Left hindlimb (tissue), 1 donor: ENCODE measurements around the gene PER3.
A peak's percentile ranks its signal among the peaks of the same experiment; 100 is the strongest.

Source experiments
- DNase-seq: peaks from one replicate; pipeline ENCODE4 v3.0.0-alpha.2; 2018

PER3 gene

GRCh38 chr1:7783826-7784491, at the start of gene PER3:
Gene PER3 (plus strand): TSS chr1:7784291. CDS start chr1:7784878, 587 bp downstream.
- peak; percentile 97 for DNase-seq

GRCh38 chr1:7738044-7738443, 46.0 kb upstream of the PER3 start:
- DNase-seq, result no peak

GRCh38 chr1:7743346-7743745, 40.7 kb upstream of the PER3 start:
- no peak for DNase-seq

GRCh38 chr1:7744882-7745281, 39.2 kb upstream of the PER3 start:
- no peak for DNase-seq

GRCh38 chr1:7745783-7746182, 38.3 kb upstream of the PER3 start:
- no peak for DNase-seq

- DNase-seq, result no peak
Observed at GRCh38 chr1:7747605-7748004, 36.5 kb upstream of the PER3 start.

- no peak for DNase-seq
Observed at GRCh38 chr1:7749126-7749525, 35.0 kb upstream of the PER3 start.

- no peak for DNase-seq
Observed at GRCh38 chr1:7751174-7751573, 32.9 kb upstream of the PER3 start.

- DNase-seq, result peak; percentile 64
Observed at GRCh38 chr1:7752512-7753417, 31.3 kb upstream of the PER3 start.

- no peak for DNase-seq
Observed at GRCh38 chr1:7753641-7754040, 30.4 kb upstream of the PER3 start.

- no peak for DNase-seq
Observed at GRCh38 chr1:7754234-7754633, 29.9 kb upstream of the PER3 start.

GRCh38 chr1:7755448-7755847, 28.6 kb upstream of the PER3 start:
- no peak for DNase-seq

- no peak for DNase-seq
Observed at GRCh38 chr1:7760245-7760644, 23.8 kb upstream of the PER3 start.

GRCh38 chr1:7761103-7761502, 23.0 kb upstream of the PER3 start:
- no peak for DNase-seq

- DNase-seq, result no peak
Observed at GRCh38 chr1:7767176-7767575, 16.9 kb upstream of the PER3 start.

- DNase-seq, result no peak
Observed at GRCh38 chr1:7768583-7768982, 15.5 kb upstream of the PER3 start.

- DNase-seq, result no peak
Observed at GRCh38 chr1:7769673-7770412, 14.2 kb upstream of the PER3 start.

GRCh38 chr1:7770669-7770996, 13.5 kb upstream of the PER3 start:
- DNase-seq, result no peak

- peak; percentile 92 for DNase-seq
Observed at GRCh38 chr1:7770997-7771822, 12.9 kb upstream of the PER3 start, which contains the start of gene VAMP3. Gene VAMP3 (plus strand): TSS chr1:7771296. CDS start chr1:7771384, 88 bp downstream.

GRCh38 chr1:7771823-7772299, 12.2 kb upstream of the PER3 start:
- DNase-seq, result no peak

GRCh38 chr1:7777591-7777990, 6.5 kb upstream of the PER3 start:
- DNase-seq, result no peak

- no peak for DNase-seq
Observed at GRCh38 chr1:7778133-7778628, 5.9 kb upstream of the PER3 start.
